HG03175 (cell line): ENCODE results near the gene HAVCR1.
"Not testable (repeated sequence)": the region's sequence is repeated elsewhere in the genome, so short reads cannot be mapped to it uniquely, and the experiment has no call there.

Experiments
- ATAC-seq: cut with Tn5 transposase; IDR thresholded peaks from one replicate; pipeline ENCODE4 v1.9.1; 2021; ENCODE audit warnings: mild to moderate bottlenecking, moderate library complexity; ENCODE audit not compliant: unreplicated experiment

Gene HAVCR1

DNA sequence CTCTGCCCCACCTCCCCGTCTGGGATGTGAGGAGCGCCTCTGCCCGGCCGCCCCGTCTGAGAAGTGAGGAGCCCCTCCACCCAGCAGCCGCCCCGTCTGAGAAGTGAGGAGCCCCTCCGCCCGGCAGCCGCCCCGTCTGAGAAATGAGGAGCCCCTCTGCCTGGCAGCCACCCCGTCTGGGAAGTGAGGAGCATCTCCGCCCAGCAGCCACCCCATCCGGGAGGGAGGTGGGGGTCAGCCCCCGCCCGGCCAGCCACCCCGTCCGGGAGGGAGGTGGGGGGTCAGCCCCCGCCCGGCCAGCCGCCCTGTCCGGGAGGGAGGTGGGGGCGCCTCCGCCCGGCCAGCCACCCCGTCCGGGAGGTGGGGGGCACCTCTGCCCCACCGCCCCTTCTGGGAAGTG, 44.8 kb downstream of the HAVCR1 start:
- not testable (repeated sequence) for ATAC-seq

- ATAC-seq, result no peak
Measured at GRCh38 chr5:157006262-157006661, 52.7 kb downstream of the HAVCR1 start.

DNA sequence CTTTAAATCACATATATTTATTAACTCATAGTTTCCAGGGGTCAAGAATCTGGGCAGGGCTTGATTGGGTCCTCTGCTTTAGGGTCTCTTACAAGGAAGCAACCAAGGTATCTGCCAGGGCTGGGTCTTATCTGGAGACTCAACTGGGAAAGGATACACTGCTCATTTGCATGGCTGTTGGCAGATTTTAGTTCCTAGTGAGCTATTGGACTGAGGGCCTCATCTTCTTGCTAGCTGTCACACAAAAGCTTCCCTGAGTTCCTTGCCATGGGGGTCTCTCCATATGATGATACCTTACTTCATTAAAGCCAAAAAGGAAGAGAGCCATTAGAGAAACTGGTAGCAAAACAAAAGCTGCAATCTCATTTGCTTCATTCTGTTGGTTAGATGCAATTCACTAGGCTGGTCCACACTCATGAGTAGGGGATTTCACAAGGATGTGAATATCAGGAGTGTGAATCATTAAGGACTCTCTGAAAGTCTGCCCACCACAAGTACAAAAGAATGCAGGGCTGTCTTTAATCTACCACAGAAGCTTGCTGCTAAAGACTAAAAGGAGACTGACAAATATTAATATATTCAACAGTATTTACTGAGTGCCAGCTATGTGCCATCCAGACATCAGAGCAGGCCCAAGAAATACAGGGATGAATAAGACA, 53.9 kb downstream of the HAVCR1 start:
- no peak for ATAC-seq

DNA sequence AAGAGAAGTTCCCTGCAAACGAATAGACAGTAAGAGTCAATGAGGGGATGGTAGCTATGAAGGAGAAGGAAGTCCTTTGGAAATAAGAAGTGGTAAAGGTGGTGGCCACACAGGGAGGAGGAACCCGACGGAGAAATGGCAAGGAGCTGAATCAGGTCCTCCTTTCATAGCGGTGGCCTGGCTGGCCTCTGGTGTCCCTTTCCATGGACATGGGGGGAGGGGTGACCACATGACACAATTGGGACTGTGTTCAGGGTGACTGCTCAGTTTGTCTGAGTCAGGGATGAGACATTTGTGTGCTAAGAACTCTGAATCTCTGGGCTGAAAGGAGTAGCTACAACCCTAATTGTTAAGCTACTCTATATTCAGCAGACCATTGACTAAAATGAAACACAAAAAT, 67.2 kb downstream of the HAVCR1 start:
- no peak for ATAC-seq

DNA sequence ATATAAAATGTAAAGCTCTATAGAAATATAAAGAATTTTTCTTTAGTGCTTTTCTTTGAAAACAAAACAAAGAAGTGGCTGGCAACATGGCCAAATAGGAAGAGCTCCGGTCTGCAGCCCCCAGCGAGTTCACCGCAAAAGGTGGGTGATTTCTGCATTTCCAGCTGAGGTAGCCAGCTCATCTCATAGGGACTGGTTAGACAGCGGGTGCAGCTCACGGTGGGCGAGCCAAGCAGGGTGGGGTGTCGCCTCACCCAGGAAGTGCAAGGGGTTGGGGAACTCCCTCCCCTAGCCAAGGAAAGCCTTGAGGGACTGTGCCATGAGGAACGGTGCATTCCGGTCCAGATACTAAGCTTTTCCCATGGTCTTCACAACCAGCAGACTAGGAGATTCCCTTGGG, 74.9 kb downstream of the HAVCR1 start:
- no peak for ATAC-seq

GRCh38 chr5:156981481-156981880, 77.4 kb downstream of the HAVCR1 start:
- ATAC-seq, result no peak
